T-helper 1 cell treated with Interleukin-12 subunit alpha and Interleukin-12 subunit beta and Interleukin-4 antibody, amounts not matched to agents 30 μg/mL and 1 μg/mL, for 36 hours (primary cell): ENCODE measurements around the gene CCDC3.

Source experiments
- H3K27ac Mint-ChIP-seq: one replicate; pipeline ENCODE4 v1.8.0; 2021; ENCODE audit warnings: mild to moderate bottlenecking, mixed read lengths
- H3K27me3 Mint-ChIP-seq: one replicate; pipeline ENCODE4 v1.8.0; 2021; ENCODE audit warnings: low read depth, mixed read lengths
- H3K36me3 Mint-ChIP-seq: one replicate; pipeline ENCODE4 v1.8.0; 2021; ENCODE audit warnings: low read depth, mixed read lengths
- H3K4me1 Mint-ChIP-seq: one replicate; pipeline ENCODE4 v1.8.0; 2021; ENCODE audit warnings: low read depth, mixed read lengths
- H3K4me3 Mint-ChIP-seq: one replicate; pipeline ENCODE4 v1.8.0; 2021; ENCODE audit warnings: mild to moderate bottlenecking, moderate library complexity, mixed read lengths
- H3K9me3 Mint-ChIP-seq: one replicate; pipeline ENCODE4 v1.8.0; 2021; ENCODE audit warnings: mixed read lengths

CCDC3 gene

GRCh38 chr10:12980713-12981306 is 20.7 kb downstream of the CCDC3 start:
- Mint-ChIP-seq H3K4me3 (no peak overlapping the region), H3K36me3 (no peaks in the 10 kb centered on the region), H3K27me3 (peaks cover 3% of the 10 kb centered on the region), H3K27ac (no peak overlapping the region), H3K4me1 (no peaks in the 10 kb centered on the region), H3K9me3 (peaks cover 5% of the 10 kb centered on the region)

- no peak overlapping the region for H3K4me3 Mint-ChIP-seq
- H3K27me3 Mint-ChIP-seq, result peaks cover 3% of the 10 kb centered on the region
- H3K9me3 Mint-ChIP-seq, result peaks cover 5% of the 10 kb centered on the region
- no peaks in the 10 kb centered on the region for H3K4me1 Mint-ChIP-seq
- H3K36me3 Mint-ChIP-seq, result no peaks in the 10 kb centered on the region
- no peak overlapping the region for H3K27ac Mint-ChIP-seq
These were observed 21.3 kb downstream of the CCDC3 start for GRCh38 chr10:12980102-12980661.

GRCh38 chr10:12978891-12979290 is 22.6 kb downstream of the CCDC3 start:
- H3K4me1 Mint-ChIP-seq, result no peaks in the 10 kb centered on the region
- peaks cover 3% of the 10 kb centered on the region for H3K27me3 Mint-ChIP-seq
- no peak overlapping the region for H3K4me3 Mint-ChIP-seq

GRCh38 chr10:12975906-12976305 is 25.6 kb downstream of the CCDC3 start:
- H3K9me3 Mint-ChIP-seq, result no peaks in the 10 kb centered on the region
- no peak overlapping the region for H3K4me3 Mint-ChIP-seq
- no peaks in the 10 kb centered on the region for H3K36me3 Mint-ChIP-seq
- no peaks in the 10 kb centered on the region for H3K4me1 Mint-ChIP-seq
- H3K27ac Mint-ChIP-seq, result no peak overlapping the region
- H3K27me3 Mint-ChIP-seq, result peaks cover 3% of the 10 kb centered on the region

More at GRCh38 chr10:12978891-12979290, 22.6 kb downstream of the CCDC3 start:
- Mint-ChIP-seq H3K36me3 (no peaks in the 10 kb centered on the region), H3K27ac (no peak overlapping the region), H3K9me3 (no peaks in the 10 kb centered on the region)

- Mint-ChIP-seq H3K27ac (no peak overlapping the region), H3K27me3 (peaks cover 3% of the 10 kb centered on the region), H3K9me3 (no peaks in the 10 kb centered on the region)
These were observed 26.2 kb downstream of the CCDC3 start for GRCh38 chr10:12975266-12975665.

GRCh38 chr10:12974491-12975199 is 26.9 kb downstream of the CCDC3 start:
- no peaks in the 10 kb centered on the region for H3K9me3 Mint-ChIP-seq
- no peak overlapping the region for H3K4me3 Mint-ChIP-seq
- H3K27ac Mint-ChIP-seq, result no peak overlapping the region
- H3K4me1 Mint-ChIP-seq, result no peaks in the 10 kb centered on the region
- H3K36me3 Mint-ChIP-seq, result no peaks in the 10 kb centered on the region
- H3K27me3 Mint-ChIP-seq, result peaks cover 3% of the 10 kb centered on the region

More at GRCh38 chr10:12975266-12975665, 26.2 kb downstream of the CCDC3 start:
- H3K4me3 Mint-ChIP-seq, result no peak overlapping the region
- no peaks in the 10 kb centered on the region for H3K4me1 Mint-ChIP-seq
- no peaks in the 10 kb centered on the region for H3K36me3 Mint-ChIP-seq

GRCh38 chr10:12974078-12974477 is 27.4 kb downstream of the CCDC3 start:
- H3K27me3 Mint-ChIP-seq, result peaks cover 3% of the 10 kb centered on the region
- no peak overlapping the region for H3K4me3 Mint-ChIP-seq
- H3K9me3 Mint-ChIP-seq, result no peaks in the 10 kb centered on the region
- no peaks in the 10 kb centered on the region for H3K4me1 Mint-ChIP-seq
- no peaks in the 10 kb centered on the region for H3K36me3 Mint-ChIP-seq
- H3K27ac Mint-ChIP-seq, result no peak overlapping the region

GRCh38 chr10:12973149-12973718 is 28.3 kb downstream of the CCDC3 start:
- Mint-ChIP-seq H3K27ac (no peak overlapping the region), H3K4me3 (no peak overlapping the region), H3K9me3 (peaks cover 5% of the 10 kb centered on the region), H3K36me3 (no peaks in the 10 kb centered on the region), H3K27me3 (peaks cover under 1% of the 10 kb centered on the region), H3K4me1 (no peaks in the 10 kb centered on the region)

- H3K4me1 Mint-ChIP-seq, result no peaks in the 10 kb centered on the region
- no peaks in the 10 kb centered on the region for H3K27me3 Mint-ChIP-seq
These were observed 29.4 kb downstream of the CCDC3 start for GRCh38 chr10:12972146-12972545.

GRCh38 chr10:12971001-12971788 is 30.3 kb downstream of the CCDC3 start:
- Mint-ChIP-seq H3K4me1 (no peaks in the 10 kb centered on the region), H3K4me3 (no peak overlapping the region), H3K36me3 (no peaks in the 10 kb centered on the region), H3K27ac (no peak overlapping the region), H3K27me3 (no peaks in the 10 kb centered on the region), H3K9me3 (peaks cover 14% of the 10 kb centered on the region)

More at GRCh38 chr10:12972146-12972545, 29.4 kb downstream of the CCDC3 start:
- Mint-ChIP-seq H3K4me3 (no peak overlapping the region), H3K36me3 (no peaks in the 10 kb centered on the region), H3K27ac (no peak overlapping the region), H3K9me3 (peaks cover 10% of the 10 kb centered on the region)

- no peaks in the 10 kb centered on the region for H3K27me3 Mint-ChIP-seq
- no peaks in the 10 kb centered on the region for H3K4me1 Mint-ChIP-seq
- H3K4me3 Mint-ChIP-seq, result no peak overlapping the region
These were observed 31.6 kb downstream of the CCDC3 start for GRCh38 chr10:12969951-12970350.

GRCh38 chr10:12966067-12966466 is 35.4 kb downstream of the CCDC3 start:
- Mint-ChIP-seq H3K36me3 (no peaks in the 10 kb centered on the region), H3K9me3 (peaks cover 14% of the 10 kb centered on the region), H3K27me3 (no peaks in the 10 kb centered on the region)

More at GRCh38 chr10:12969951-12970350, 31.6 kb downstream of the CCDC3 start:
- H3K27ac Mint-ChIP-seq, result no peak overlapping the region
- H3K9me3 Mint-ChIP-seq, result peaks cover 14% of the 10 kb centered on the region
- H3K36me3 Mint-ChIP-seq, result no peaks in the 10 kb centered on the region

GRCh38 chr10:12965571-12965970 is 35.9 kb downstream of the CCDC3 start:
- H3K36me3 Mint-ChIP-seq, result no peaks in the 10 kb centered on the region
- no peak overlapping the region for H3K27ac Mint-ChIP-seq
- peaks cover 14% of the 10 kb centered on the region for H3K9me3 Mint-ChIP-seq
- no peaks in the 10 kb centered on the region for H3K4me1 Mint-ChIP-seq
- no peak overlapping the region for H3K4me3 Mint-ChIP-seq
- H3K27me3 Mint-ChIP-seq, result no peaks in the 10 kb centered on the region

More at GRCh38 chr10:12966067-12966466, 35.4 kb downstream of the CCDC3 start:
- Mint-ChIP-seq H3K4me3 (no peak overlapping the region), H3K4me1 (no peaks in the 10 kb centered on the region), H3K27ac (no peak overlapping the region)

- H3K27ac Mint-ChIP-seq, result no peak overlapping the region
- H3K36me3 Mint-ChIP-seq, result no peaks in the 10 kb centered on the region
- no peaks in the 10 kb centered on the region for H3K27me3 Mint-ChIP-seq
- no peak overlapping the region for H3K4me3 Mint-ChIP-seq
- no peaks in the 10 kb centered on the region for H3K4me1 Mint-ChIP-seq
- peaks cover 8% of the 10 kb centered on the region for H3K9me3 Mint-ChIP-seq
These were observed 39.0 kb downstream of the CCDC3 start for GRCh38 chr10:12962556-12962955.
